Measurements from ENCODE around the gene VAV3.
A peak's percentile ranks its signal among the peaks of the same experiment; 100 is the strongest.

Gene VAV3

GRCh38 chr1:107789817-107790524 is 175.0 kb downstream of the VAV3 start:
- no peak for DNase-seq (ENCODE audit: low spot score)

- DNase-seq (ENCODE audit: low spot score) = no peak
These were observed 176.5 kb downstream of the VAV3 start for GRCh38 chr1:107788206-107789202.

GRCh38 chr1:107787299-107787698 is 177.7 kb downstream of the VAV3 start:
- no peak for DNase-seq (ENCODE audit: low spot score)

- DNase-seq (ENCODE audit: low spot score) = no peak
These were observed 178.7 kb downstream of the VAV3 start for GRCh38 chr1:107786203-107786845.

GRCh38 chr1:107785496-107786202 is 179.3 kb downstream of the VAV3 start:
- no peak for DNase-seq (ENCODE audit: low spot score)

- peak; percentile 71 for DNase-seq (ENCODE audit: low spot score)
These were observed 182.6 kb downstream of the VAV3 start for GRCh38 chr1:107782217-107782845.

- no peak for DNase-seq (ENCODE audit: low spot score)
These were observed 183.7 kb downstream of the VAV3 start for GRCh38 chr1:107781245-107781644.

- DNase-seq (ENCODE audit: low spot score) = no peak
These were observed 187.3 kb downstream of the VAV3 start for GRCh38 chr1:107777664-107778047.

GRCh38 chr1:107776900-107777663 is 187.9 kb downstream of the VAV3 start:
- no peak for DNase-seq (ENCODE audit: low spot score)

- DNase-seq (ENCODE audit: low spot score) = no peak
These were observed 193.6 kb downstream of the VAV3 start for GRCh38 chr1:107771377-107771776.

- peak; percentile 25 for DNase-seq (ENCODE audit: low spot score)
These were observed 197.8 kb downstream of the VAV3 start for GRCh38 chr1:107767156-107767582.

- DNase-seq (ENCODE audit: low spot score) = no peak
These were observed 198.4 kb downstream of the VAV3 start for GRCh38 chr1:107766533-107766932.

- no peak for DNase-seq (ENCODE audit: low spot score)
These were observed 202.1 kb downstream of the VAV3 start for GRCh38 chr1:107762751-107763390.

- DNase-seq (ENCODE audit: low spot score) = no peak
These were observed 204.9 kb downstream of the VAV3 start for GRCh38 chr1:107760065-107760464.

- DNase-seq (ENCODE audit: low spot score) = peak; percentile 52
These were observed 214.5 kb downstream of the VAV3 start for GRCh38 chr1:107750364-107750959.

GRCh38 chr1:107748531-107748930 is 216.4 kb downstream of the VAV3 start:
- DNase-seq (ENCODE audit: low spot score) = no peak

- DNase-seq (ENCODE audit: low spot score) = no peak
These were observed 223.7 kb downstream of the VAV3 start for GRCh38 chr1:107741242-107741641.

- no peak for DNase-seq (ENCODE audit: low spot score)
These were observed 224.4 kb downstream of the VAV3 start for GRCh38 chr1:107740579-107740978.

- no peak for DNase-seq (ENCODE audit: low spot score)
These were observed 225.3 kb downstream of the VAV3 start for GRCh38 chr1:107739651-107740050.

GRCh38 chr1:107739201-107739600 is 225.8 kb downstream of the VAV3 start:
- no peak for DNase-seq (ENCODE audit: low spot score)

All from kidney capillary endothelial cell (primary cell).